Activated T-helper 1 cell treated with anti-CD3 and anti-CD28 coated beads, Interleukin-12 subunit alpha, Interleukin-12 subunit beta, Interleukin-2, Interleukin-4 antibody, amounts not matched to agents 30 ng/mL and 10 ng/mL and 1 ng/mL, durations not matched to agents 14 hours and 24 hours and 36 hours (primary cell): ENCODE results near the gene TACR3. TPM values are rescaled to one million over a fixed set of nuclear protein-coding genes. Genes with fewer than 3 reads are reported as not detected.
"Not testable (repeated sequence)": the region's sequence is repeated elsewhere in the genome, so short reads cannot be mapped to it uniquely, and the experiment has no call there.

Source experiments
- DNase-seq: peaks from one replicate; pipeline ENCODE4 v3.0.0; 2021; ENCODE audit warnings: low spot score
- H3K27ac Mint-ChIP-seq: one replicate; pipeline ENCODE4 v1.8.0; 2021; ENCODE audit warnings: mild to moderate bottlenecking, mixed read lengths
- H3K27me3 Mint-ChIP-seq: one replicate; pipeline ENCODE4 v1.8.0; 2022; ENCODE audit warnings: mild to moderate bottlenecking, moderate library complexity, mixed read lengths; ENCODE audit not compliant: insufficient read depth
- H3K36me3 Mint-ChIP-seq: one replicate; pipeline ENCODE4 v1.8.0; 2021; ENCODE audit warnings: low read depth, mixed read lengths
- H3K4me1 Mint-ChIP-seq: one replicate; pipeline ENCODE4 v1.8.0; 2021; ENCODE audit warnings: low read depth, mixed read lengths
- H3K4me3 Mint-ChIP-seq: one replicate; pipeline ENCODE4 v1.8.0; 2021; ENCODE audit warnings: mild to moderate bottlenecking, moderate library complexity, mixed read lengths
- H3K9me3 Mint-ChIP-seq: one replicate; pipeline ENCODE4 v1.8.0; 2021; ENCODE audit warnings: mixed read lengths
- intact Hi-C: fragments of 100-400 bp; cut with micrococcal nuclease; formaldehyde crosslinking; loops from one replicate; pipeline ENCODE4 v1.15.1; 2024
- total RNA-seq: library from RNA; stranded (reverse); gene quantifications from 2 replicates; pipeline ENCODE4 v1.2.3, GENCODE V29; 2022

The TACR3 gene
- total RNA-seq, result not detected in 2 replicates

- Mint-ChIP-seq H3K9me3 (no peaks in the 10 kb centered on the region), H3K36me3 (no peaks in the 10 kb centered on the region), H3K27me3 (peaks cover 2% of the 10 kb centered on the region), H3K27ac (no peak within 1 kb of the TSS), H3K4me1 (no peaks in the 10 kb centered on the region), H3K4me3 (no peak within 1 kb of the TSS)
- intact Hi-C loops, result no loop called here
- DNase-seq, result no peak
These were observed at the start of gene TACR3 for GRCh38 chr4:103719830-103720207. TSS of gene TACR3 (minus strand) at chr4:103719985. CDS start at chr4:103719675, 310 bp downstream.

GRCh38 chr4:103757631-103758030 is 37.8 kb upstream of the TACR3 start:
- no peak for DNase-seq
- Mint-ChIP-seq H3K4me1 (no peaks in the 10 kb centered on the region), H3K27me3 (no peaks in the 10 kb centered on the region), H3K36me3 (no peaks in the 10 kb centered on the region), H3K4me3 (no peak overlapping the region), H3K9me3 (no peaks in the 10 kb centered on the region), H3K27ac (no peak overlapping the region)
- intact Hi-C loops, result no loop called here

- H3K4me3 Mint-ChIP-seq, result no peak overlapping the region
- H3K36me3 Mint-ChIP-seq, result no peaks in the 10 kb centered on the region
- no peaks in the 10 kb centered on the region for H3K9me3 Mint-ChIP-seq
- H3K4me1 Mint-ChIP-seq, result no peaks in the 10 kb centered on the region
- no peak overlapping the region for H3K27ac Mint-ChIP-seq
- intact Hi-C loops, result no loop called here
- H3K27me3 Mint-ChIP-seq, result no peaks in the 10 kb centered on the region
- no peak for DNase-seq
These were observed 37.0 kb upstream of the TACR3 start for GRCh38 chr4:103756741-103757140.

- no peak overlapping the region for H3K27ac Mint-ChIP-seq
- H3K27me3 Mint-ChIP-seq, result no peaks in the 10 kb centered on the region
- H3K4me1 Mint-ChIP-seq, result no peaks in the 10 kb centered on the region
- H3K9me3 Mint-ChIP-seq, result no peaks in the 10 kb centered on the region
- H3K36me3 Mint-ChIP-seq, result no peaks in the 10 kb centered on the region
- no peak for DNase-seq
- no peak overlapping the region for H3K4me3 Mint-ChIP-seq
- intact Hi-C loops, result no loop called here
These were observed 35.1 kb upstream of the TACR3 start for GRCh38 chr4:103754844-103755243.

GRCh38 chr4:103753868-103754653 is 34.3 kb upstream of the TACR3 start:
- intact Hi-C loops, result no loop called here
- Mint-ChIP-seq H3K27ac (no peak overlapping the region), H3K27me3 (no peaks in the 10 kb centered on the region)

GRCh38 chr4:103723150-103723549 is 3.4 kb upstream of the TACR3 start:
- H3K9me3 Mint-ChIP-seq, DNase-seq, H3K4me3 Mint-ChIP-seq, H3K27me3 Mint-ChIP-seq, H3K4me1 Mint-ChIP-seq, intact Hi-C loops, H3K27ac Mint-ChIP-seq, H3K36me3 Mint-ChIP-seq: not testable (repeated sequence)

More at GRCh38 chr4:103753868-103754653, 34.3 kb upstream of the TACR3 start:
- H3K9me3 Mint-ChIP-seq, result no peaks in the 10 kb centered on the region
- H3K4me3 Mint-ChIP-seq, result no peak overlapping the region
- no peak for DNase-seq
- H3K36me3 Mint-ChIP-seq, result no peaks in the 10 kb centered on the region
- H3K4me1 Mint-ChIP-seq, result no peaks in the 10 kb centered on the region

GRCh38 chr4:103721251-103721650 is 1.5 kb upstream of the TACR3 start:
- Mint-ChIP-seq H3K36me3 (no peaks in the 10 kb centered on the region), H3K27ac (no peak overlapping the region), H3K4me1 (no peaks in the 10 kb centered on the region), H3K27me3 (peaks cover 2% of the 10 kb centered on the region), H3K4me3 (no peak overlapping the region), H3K9me3 (no peaks in the 10 kb centered on the region)
- DNase-seq, result no peak
- intact Hi-C loops, result no loop called here

GRCh38 chr4:103720661-103721060 is 876 bp upstream of the TACR3 start:
- peaks cover 2% of the 10 kb centered on the region for H3K27me3 Mint-ChIP-seq
- no peaks in the 10 kb centered on the region for H3K36me3 Mint-ChIP-seq
- H3K4me1 Mint-ChIP-seq, result no peaks in the 10 kb centered on the region
- no peak overlapping the region for H3K27ac Mint-ChIP-seq
- H3K9me3 Mint-ChIP-seq, result no peaks in the 10 kb centered on the region
- DNase-seq, result no peak
- intact Hi-C loops, result no loop called here
- no peak overlapping the region for H3K4me3 Mint-ChIP-seq

GRCh38 chr4:103719105-103719829 is 518 bp downstream of the TACR3 start:
- Mint-ChIP-seq H3K9me3 (no peaks in the 10 kb centered on the region), H3K4me1 (no peaks in the 10 kb centered on the region), H3K27me3 (peaks cover 2% of the 10 kb centered on the region), H3K27ac (no peak overlapping the region), H3K4me3 (no peak overlapping the region), H3K36me3 (no peaks in the 10 kb centered on the region)
- intact Hi-C loops, result no loop called here
- DNase-seq, result no peak

- no peak overlapping the region for H3K27ac Mint-ChIP-seq
- intact Hi-C loops, result no loop called here
- no peaks in the 10 kb centered on the region for H3K9me3 Mint-ChIP-seq
- DNase-seq, result no peak
- H3K27me3 Mint-ChIP-seq, result no peaks in the 10 kb centered on the region
- H3K4me3 Mint-ChIP-seq, result no peak overlapping the region
- H3K4me1 Mint-ChIP-seq, result no peaks in the 10 kb centered on the region
- H3K36me3 Mint-ChIP-seq, result no peaks in the 10 kb centered on the region
These were observed 27.2 kb downstream of the TACR3 start for GRCh38 chr4:103692615-103693014.

- Mint-ChIP-seq H3K9me3 (peaks cover 4% of the 10 kb centered on the region), H3K4me1 (no peaks in the 10 kb centered on the region), H3K36me3 (no peaks in the 10 kb centered on the region), H3K4me3 (no peak overlapping the region), H3K27ac (no peak overlapping the region), H3K27me3 (no peaks in the 10 kb centered on the region)
- DNase-seq, result no peak
- intact Hi-C loops, result no loop called here
These were observed 45.8 kb downstream of the TACR3 start for GRCh38 chr4:103673983-103674382.

- H3K9me3 Mint-ChIP-seq, H3K4me1 Mint-ChIP-seq, H3K36me3 Mint-ChIP-seq, DNase-seq, H3K27ac Mint-ChIP-seq, H3K27me3 Mint-ChIP-seq, H3K4me3 Mint-ChIP-seq, intact Hi-C loops: not testable (repeated sequence)
These were observed 53.0 kb downstream of the TACR3 start for GRCh38 chr4:103666764-103667163.

GRCh38 chr4:103664436-103665075 is 55.2 kb downstream of the TACR3 start:
- Mint-ChIP-seq H3K4me1 (no peaks in the 10 kb centered on the region), H3K27ac (no peak overlapping the region), H3K27me3 (no peaks in the 10 kb centered on the region), H3K4me3 (no peak overlapping the region), H3K9me3 (no peaks in the 10 kb centered on the region), H3K36me3 (no peaks in the 10 kb centered on the region)
- no peak for DNase-seq
- intact Hi-C loops, result no loop called here
